Stimulated activated CD4-positive, alpha-beta T cell treated with anti-CD3 and anti-CD28 coated beads, TNF-alpha, amount 100 ng/mL, for 1 hour (primary cell): Measurements from ENCODE around the gene SLC6A3.
"Not testable (repeated sequence)": the region's sequence is repeated elsewhere in the genome, so short reads cannot be mapped to it uniquely, and the experiment has no call there.

Experiments used
- DNase-seq, 3 donors: peaks; one replicate each; pipeline ENCODE4 v3.0.0-alpha.2; 2020; ENCODE audit warnings: low read depth in 3 of 3, low spot score in 1 of 3

The SLC6A3 gene

DNA sequence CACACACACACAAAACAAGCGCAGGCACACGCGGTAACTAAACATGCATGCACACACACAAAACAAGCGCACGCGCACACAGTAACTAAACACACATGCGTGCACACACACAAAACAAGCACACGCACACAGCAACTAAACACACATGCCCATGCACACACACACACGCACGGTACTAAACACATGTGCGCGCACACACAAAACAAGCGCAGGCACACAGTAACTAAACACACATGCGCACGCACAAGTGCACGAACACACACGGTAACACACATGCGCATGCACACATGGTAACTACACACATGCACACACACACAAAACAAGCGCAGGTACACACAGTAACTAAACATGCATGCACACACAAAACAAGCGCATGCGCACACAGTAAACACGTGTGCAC, 19.9 kb upstream of the SLC6A3 start:
- no peak for DNase-seq

DNA sequence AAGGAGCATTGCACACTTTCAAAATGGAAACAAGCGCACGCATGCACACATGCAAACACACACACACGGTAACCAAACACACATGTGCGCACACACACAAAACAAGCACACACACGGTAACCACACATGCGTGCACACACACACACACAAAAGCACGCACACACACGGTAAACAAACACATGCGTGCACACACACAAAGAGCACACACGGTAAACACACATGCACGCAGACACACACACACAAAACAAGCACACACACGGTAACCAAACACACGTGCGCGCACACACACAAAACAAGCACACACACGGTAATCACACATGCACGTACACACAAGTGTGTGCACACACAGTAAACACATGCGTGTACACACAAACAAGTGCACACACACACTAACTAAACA, 19.3 kb upstream of the SLC6A3 start:
- DNase-seq, result no peak

DNA sequence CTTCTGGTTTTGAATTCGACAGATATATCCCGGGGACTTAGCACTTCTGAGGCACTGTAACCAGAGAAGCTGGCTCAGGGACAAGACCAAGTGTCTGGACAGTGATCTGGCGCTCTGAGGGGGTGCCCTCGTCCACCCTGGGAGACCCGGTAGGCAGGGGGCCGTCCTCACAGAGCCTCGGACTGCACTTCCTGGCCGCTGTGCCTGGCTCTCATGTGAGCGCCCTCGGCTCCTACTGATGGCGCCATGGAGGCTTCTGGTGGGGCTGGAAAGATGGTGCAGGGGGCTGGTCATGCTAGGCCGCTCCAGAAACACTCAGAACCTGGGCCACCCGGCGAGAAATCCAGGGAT, 18.8 kb upstream of the SLC6A3 start:
- no peak for DNase-seq

DNA sequence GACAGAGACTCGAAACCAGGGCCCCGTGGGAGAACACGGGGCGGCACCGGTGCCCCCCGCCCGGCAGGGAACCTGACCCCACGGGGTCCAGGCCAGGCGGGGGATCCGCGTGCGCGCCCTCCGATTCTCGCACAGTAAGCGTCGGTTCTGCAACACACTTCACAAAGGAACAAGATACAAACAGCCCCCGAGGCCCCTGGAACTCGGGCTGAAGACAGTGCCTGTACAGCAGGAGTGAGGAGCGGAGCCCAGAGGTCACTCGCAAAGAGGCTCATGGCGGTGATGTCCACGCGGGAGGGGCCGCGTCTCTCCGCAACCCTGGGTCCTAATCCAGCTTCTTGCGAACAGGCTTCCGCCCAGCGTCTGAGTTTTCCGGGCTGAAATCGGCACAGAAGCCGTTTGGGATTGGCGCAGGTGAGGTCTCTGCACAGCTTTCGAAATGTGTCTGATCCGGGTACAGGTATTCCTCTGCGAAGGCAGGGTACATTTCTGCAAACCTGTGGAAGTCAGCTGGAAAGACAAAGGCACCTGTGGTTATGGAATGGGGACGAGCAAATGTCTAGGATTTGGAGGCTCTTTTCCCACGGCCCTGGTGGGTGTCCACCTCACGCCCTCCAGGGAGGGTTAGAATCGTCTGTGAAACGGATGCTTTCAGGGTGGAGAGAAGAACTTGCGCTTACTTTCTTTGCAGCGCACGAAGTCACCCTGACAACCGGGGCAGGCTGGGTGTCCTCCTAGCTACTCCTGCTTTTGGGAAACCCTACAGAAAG, 18.3 kb upstream of the SLC6A3 start:
- DNase-seq, result no peak

DNA sequence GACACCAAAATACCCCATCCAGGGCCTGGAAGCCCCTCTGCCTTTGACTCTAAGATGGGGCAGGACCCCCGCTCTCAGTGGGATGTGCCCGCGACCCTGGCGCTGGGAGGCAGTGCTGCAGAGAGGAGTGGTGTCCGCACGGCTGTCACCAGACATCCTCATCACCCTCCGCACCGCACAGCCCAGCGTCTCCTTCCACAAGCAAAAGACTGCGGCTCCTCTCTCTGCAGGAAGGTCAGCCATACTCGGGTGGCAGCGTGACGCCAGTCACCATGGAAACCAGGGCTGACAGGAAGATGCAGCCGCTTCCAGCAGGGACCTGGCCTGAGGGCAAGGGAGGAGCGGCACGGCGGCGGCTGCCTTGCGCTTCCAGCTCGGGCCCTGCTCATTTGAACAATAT, 17.1 kb upstream of the SLC6A3 start:
- DNase-seq, result no peak

DNA sequence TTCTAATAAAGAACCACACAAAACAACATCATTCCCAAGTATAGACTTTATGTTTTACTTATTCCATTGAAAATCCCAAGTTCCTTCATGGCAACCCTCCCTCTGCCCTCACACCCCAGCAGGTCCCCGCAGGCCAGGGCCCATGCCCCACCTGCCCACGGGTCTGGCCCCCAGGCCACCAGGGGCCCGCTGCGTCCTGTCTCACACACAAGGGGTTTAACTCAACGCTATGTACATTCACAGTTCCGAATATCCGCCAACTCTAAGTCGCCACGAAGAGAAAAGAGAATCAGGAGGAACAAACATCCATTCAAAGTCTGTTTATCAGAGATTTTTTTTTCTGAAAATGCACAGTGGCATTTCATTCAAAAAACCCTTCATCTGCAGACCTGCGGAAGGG, 16.2 kb upstream of the SLC6A3 start:
- DNase-seq, result no peak

DNA sequence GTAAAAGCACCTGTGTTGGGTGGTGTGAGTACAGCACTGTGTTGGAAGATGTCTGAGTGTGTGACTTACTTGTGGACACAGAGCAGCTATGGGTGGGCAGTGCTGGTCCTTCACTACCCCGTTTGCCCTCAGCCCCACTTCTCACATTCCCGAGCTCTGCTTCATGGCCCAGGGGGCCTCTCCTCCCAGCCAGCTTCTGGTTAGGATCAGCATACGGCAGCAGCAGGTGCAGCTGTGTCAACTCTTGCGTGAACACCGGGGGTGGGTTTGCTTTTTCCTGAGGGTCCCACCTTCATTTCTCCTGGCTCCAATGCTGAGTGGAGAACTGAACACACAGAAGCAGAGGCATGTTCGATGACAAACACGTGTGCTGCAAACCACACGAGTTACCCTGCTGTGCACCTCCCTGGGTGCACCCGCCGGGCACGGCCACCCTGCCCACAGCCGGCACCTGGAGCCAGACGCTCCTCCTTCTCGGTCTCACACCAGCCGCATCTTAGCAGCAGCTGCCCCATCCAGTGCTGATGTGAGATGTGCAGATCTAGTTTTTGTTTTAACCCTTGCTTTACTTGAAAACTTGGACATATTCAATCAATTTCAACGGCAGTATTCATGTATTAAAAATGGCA, 14.9 kb upstream of the SLC6A3 start:
- DNase-seq, result no peak

DNA sequence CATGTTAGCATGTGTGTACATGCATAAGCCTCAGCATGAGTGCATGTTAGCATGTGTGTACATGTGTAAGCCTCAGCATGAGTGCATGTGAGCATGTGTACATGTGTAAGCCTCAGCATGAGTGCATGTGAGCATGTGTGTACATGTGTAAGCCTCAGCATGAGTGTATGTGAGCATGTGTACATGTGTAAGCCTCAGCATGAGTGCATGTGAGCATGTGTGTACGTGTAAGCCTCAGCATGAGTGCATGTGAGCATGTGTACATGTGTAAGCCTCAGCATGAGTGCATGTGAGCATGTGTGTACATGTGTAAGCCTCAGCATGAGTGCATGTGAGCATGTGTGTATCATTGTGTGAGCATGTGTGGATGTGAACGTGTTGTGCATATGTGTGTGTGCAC, 14.2 kb upstream of the SLC6A3 start:
- DNase-seq, result not testable (repeated sequence)

DNA sequence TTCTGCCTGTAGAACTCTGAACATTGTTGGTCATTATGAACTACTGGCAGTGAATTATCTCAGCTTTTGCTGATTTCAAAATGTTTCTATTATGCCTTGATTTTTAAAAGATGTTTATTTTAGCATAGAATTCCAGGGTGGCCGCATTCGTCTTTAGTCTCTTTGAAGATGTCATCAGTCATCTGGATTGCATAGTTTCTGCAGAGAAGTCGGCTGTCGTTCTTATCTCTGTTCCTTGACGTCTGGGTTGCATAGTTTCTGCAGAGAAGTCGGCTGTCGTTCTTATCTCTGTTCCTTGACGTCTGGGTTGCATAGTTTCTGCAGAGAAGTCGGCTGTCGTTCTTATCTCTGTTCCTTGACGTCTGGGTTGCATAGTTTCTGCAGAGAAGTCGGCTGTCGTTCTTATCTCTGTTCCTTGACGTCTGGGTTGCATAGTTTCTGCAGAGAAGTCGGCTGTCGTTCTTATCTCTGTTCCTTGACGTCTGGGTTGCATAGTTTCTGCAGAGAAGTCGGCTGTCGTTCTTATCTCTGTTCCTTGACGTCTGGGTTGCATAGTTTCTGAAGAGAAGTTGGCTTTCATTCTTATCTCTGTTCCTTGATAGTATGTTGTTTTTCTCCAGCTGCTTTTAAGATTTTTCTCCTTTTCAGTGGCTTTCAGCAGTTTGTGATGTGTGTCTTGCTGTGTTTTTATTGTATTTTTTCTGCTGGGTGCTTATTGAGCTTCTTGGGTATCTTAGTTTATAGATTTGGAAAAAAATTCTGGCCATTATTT, 11.1 kb upstream of the SLC6A3 start:
- not testable (repeated sequence) for DNase-seq

DNA sequence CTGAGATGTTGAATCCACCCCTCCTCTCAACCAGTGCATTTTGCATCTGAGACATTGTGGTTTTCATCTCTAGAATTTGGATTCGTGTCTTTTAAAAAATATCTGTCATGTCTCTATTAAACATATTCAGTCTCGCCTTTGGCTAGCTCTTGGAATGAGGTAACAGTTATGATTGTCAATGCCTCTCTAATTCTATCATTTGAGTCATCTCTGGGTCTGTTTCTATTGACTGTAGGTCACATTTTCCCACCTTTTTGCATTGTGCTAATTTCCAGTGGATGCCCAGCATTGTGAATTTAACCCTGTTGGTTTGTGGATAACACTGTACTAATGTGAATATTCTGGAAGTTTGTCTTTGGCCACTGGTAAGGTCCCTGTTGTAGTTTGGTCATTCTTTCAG, 8.4 kb upstream of the SLC6A3 start:
- no peak for DNase-seq

DNA sequence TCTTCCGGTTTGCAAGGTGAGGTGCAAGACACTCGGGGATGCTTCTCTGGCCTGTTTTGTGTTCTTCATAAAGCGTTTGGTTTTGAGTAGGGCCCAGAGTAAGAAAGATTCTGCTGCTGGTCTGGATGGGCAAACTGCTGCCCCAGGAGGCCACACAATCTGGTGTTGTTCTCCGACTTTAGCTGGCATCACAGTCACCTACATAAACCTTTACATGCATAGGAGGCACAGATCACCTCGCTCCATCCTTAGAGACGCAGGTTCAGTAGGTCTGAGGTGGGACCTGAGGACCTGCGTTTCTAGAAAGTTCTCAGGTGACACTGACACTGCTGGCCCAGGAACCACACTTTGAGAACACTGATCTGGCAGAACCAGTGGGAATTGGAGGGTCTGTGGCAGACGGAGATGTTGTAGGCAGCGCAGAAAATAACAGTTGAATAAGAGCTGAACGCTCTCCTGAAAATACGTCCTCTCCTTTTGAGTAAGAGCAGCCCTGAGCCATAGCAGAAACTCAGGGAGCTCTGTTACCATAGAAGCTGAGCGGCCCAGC, 3.9 kb upstream of the SLC6A3 start:
- DNase-seq, result no peak

DNA sequence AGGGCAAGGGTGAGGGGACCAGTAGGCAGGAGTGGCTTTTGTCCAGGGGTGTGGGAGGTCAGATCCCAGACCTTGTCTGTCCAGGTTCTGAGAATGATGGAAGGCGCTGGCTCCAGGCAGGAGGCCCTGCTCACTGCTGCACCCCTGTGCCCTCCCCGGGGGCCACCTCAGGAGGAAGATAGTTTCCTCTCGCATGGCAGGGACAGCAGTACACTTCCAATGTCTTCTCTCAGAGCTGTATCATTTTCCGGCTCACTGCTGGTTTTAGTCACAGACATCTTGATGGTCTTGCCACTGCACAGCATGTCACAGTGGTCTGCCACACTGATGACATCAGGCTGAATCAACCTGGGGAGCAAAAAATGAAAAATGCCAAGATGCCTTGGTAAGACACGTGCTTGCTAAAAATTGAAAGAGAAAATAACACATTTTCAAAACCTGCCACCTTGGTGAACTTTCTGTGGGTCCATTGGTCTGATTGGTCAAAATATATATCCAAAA, 3.3 kb upstream of the SLC6A3 start:
- DNase-seq, result no peak

DNA sequence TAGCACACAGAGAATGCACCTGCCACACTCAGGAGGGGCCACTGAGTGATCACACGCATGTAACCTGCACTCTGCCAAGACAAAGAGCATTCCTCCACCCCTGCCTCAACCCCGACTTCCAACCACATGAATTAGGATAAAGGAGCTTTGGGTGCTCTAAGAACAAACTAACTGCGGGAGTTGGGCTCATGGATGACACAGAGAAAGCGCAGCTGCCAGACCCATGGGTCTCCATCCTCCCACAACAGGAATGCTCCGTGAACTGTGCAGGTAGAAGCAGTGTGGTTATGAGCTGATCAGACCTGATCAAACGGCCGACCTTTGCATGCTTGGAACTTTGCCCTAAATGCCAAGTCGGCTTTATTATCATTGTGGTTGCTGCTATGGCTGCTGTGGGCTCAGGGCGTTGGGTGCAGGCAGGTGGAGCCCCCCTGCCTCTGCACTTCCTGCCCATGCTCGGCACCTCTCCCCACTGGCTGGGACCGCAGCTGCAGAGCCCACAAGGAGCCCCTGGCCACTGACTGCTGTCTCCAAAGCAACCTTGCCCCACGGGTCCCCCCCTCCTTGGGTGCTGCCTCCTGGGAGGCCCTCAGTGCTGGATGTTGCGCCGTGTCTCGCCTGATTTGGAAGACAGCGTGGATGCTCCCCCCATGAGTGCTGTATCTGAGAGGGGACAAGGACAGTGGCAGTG, 2.6 kb upstream of the SLC6A3 start:
- DNase-seq, result no peak

DNA sequence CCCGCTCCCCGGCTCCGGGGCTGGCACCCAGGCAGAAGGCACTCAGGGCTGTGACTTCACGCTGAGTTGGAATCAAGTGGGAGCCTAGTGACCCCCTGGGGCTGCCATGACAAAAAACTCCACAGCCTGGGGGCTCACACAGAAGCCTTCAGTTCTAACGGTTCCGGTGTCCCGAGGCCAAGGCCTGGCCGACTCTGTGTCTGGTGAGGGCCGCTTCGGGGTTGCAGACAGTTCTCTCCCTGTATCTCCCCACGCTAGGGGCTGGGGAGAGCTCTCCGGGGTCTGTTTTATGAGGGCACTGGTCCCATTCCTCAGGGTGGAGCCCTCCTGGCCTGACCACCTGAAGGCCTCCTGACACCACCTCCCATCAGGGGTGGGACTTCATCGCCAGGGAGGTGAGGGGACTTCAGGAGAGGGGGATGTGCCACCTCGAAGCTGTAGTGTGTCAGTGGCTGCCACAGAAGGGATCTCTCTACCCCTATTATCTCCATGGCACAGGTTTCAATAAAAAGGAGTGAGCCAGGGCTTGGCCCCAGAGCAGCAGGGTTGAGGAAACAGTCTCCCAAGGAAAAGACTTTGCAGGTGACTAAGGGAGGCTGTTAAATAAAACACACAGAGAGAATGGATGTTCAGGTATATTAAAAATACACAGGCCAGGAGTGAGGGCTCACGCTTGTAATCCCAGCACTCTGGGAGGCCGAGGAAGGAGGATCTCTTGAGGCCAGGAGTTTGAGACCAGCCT, 1.5 kb upstream of the SLC6A3 start:
- DNase-seq, result no peak

DNA sequence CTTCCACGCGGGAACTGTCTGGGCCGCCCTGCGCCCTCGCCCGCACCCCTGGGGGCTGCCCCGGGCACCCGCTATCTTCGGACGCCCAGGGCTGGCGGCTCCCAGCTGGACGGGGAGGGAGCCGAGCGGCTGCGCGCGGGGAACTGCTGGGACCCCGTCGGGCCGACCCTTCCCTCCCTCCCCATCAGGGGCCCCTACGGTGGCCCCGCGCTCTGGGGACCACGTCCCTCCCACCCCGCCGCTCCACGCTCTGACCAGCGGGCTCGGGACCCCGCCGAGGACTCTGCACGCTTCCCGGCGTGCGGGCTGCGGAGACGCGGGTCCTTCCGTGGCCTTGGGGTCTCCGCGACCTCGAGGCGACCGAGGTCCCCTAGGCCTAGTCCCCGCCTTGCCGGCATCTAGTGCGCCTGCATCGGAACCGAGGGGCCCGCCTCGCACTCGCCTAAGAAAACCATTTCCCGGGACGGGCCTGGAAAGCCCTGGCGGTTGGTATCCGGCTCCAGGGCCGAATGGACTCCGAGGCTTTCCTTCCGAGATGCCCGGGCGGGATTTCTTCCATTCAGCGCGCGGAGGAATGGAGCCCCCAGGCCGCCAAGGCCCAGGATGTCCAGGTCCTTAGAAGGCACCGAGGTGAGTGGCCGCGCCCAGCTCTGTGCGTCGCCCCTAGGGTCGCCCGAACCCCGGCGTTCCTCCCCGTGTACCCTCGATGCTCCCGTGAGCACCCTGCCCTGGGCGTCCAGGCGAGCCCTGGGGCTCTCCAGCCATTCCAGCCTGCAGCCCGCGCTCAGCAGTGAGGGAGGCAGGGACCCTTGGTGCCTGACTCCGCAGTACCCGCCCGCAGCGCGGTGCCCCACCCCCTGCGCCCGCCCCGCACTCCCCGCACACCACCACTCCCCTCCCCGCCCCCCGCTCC, 705 bp upstream of the SLC6A3 start:
- no peak for DNase-seq

DNA sequence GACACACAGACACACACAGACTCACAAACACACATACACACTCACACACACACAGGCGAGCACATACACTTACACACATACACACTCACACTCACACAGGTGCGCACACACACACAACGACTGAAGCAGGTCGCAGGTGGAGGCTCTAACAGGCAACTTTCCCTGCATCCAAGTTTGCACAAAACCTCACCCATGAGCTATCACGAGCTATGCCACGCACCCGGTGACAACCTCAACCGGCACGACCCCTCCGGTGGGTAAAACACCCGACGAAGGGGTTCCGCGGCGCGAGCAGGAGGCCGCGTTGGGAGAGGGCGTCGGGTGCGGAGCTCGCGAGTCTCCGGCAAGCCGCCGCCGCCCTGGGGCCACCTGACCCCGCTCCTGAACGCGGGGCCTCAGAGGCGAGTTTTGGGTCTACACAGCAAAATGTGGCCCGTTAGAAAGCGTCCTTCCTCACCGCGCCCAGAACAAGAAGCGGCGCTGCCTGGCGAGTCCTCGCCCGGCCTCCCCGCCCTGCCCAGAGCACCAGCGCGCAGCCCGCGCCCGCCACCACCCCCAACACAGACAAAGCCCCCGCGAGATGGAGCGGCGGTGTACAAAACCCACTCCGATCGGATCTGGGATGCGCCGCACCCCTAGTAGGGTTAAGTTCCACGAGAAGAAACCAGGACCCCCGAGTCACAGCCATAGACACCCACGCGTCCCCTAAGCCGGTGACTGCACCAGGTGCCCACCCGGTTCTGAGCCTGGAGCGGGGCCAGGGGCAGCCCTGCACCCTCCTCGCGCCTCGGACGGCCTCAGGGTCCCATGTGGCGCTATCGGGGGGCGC, 665 bp downstream of the SLC6A3 start:
- DNase-seq, result no peak

DNA sequence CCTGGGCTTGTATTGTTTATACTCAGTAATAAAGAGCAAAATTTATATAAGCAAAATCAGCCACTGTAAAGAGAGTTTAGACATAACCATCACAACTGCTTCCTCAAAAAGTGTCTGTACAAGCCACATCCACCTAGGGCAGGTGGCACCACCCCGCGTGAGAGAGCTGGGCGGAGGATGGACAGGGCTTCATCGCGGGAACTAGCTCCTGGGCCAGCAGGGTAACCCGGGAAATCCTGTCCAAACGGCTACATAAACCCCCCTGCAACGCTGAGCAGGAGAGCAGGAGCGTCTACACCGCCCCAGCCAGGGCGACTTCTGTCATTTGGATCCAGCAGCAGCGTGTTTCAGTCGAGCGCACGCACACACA, 1.3 kb downstream of the SLC6A3 start:
- DNase-seq, result no peak

DNA sequence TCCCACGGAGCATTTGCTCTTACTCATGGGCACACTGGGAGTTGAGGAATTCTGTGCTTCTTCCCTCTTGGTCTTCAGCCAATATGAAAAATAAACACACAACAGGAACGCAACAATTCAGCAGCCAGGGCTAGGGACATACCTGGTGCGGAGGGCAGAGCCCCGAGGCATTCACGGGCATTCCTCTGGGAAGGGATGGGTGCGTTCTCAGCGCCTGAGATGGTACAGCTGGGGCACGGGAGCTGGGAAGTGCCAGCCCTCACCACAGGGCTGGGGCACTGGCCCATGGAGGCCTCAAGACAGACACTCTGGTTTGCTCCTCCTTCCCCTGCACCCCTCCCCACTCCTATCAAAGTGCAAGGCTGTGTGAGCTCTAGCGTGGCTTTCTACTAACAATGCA, 2.1 kb downstream of the SLC6A3 start:
- DNase-seq, result no peak
